Measurements from ENCODE around the gene L1CAM. TPM values are rescaled to one million over a fixed set of nuclear protein-coding genes. Genes with fewer than 3 reads are reported as not detected.

L1CAM gene
- total and polyA plus RNA-seq, 9 of the 15 experiments (the other 6 are each of a cell fraction or from before 2014, with no cell fraction given), result 0.09 to 0.86 (median 0.26) TPM; not detected in 3

GRCh38 chrX:153925739-153926551, 40.0 kb upstream of the L1CAM start, which contains the start of gene ARHGAP4 (continued):
- TF ChIP-seq RAD21 (CRISPR knock-in tag; conservative IDR thresholded peaks at IDR 0.05 in 1 of 2, IDR thresholded peaks at IDR 0.05 in 1 of 2), result no peak
- TF ChIP-seq SETDB1 (IDR thresholded peaks at IDR 0.05; ENCODE audit: low read length), result no peak
- TF ChIP-seq, protein P1, sequence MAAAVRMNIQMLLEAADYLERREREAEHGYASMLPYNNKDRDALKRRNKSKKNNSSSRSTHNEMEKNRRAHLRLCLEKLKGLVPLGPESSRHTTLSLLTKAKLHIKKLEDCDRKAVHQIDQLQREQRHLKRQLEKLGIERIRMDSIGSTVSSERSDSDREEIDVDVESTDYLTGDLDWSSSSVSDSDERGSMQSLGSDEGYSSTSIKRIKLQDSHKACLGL (CRISPR knock-in tag; IDR thresholded peaks at IDR 0.05; ENCODE audit: borderline replicate concordance, poor library complexity, severe bottlenecking), result no peak
- no peak; the same call in none of the 2 replicates for TF ChIP-seq GABPB1 (CRISPR knock-in tag; IDR thresholded peaks at IDR 0.05)
- TF ChIP-seq SMARCC2 (IDR thresholded peaks at IDR 0.05; ENCODE audit: low read depth), result no peak
- no peak for TF ChIP-seq ZNF143 (CRISPR knock-in tag; IDR thresholded peaks at IDR 0.05)
- no peak for TF ChIP-seq TBP (optimal IDR thresholded peaks at IDR 0.05; ENCODE audit: low read depth, low read length)
- TF ChIP-seq HMG20B (CRISPR knock-in tag; IDR thresholded peaks at IDR 0.05), result no peak
- TF ChIP-seq MYNN (IDR thresholded peaks at IDR 0.05), result no peak
- TF ChIP-seq MYNN (CRISPR knock-in tag; IDR thresholded peaks at IDR 0.05), result no peak
- TF ChIP-seq CSDE1 (IDR thresholded peaks at IDR 0.05), result peak in 1 of 2 experiments; percentile 72; a peak in 2 of 4 replicates
- TF ChIP-seq DLX4 (CRISPR knock-in tag; IDR thresholded peaks at IDR 0.05), result no peak
- TF ChIP-seq NCOA2 (IDR thresholded peaks at IDR 0.05; ENCODE audit: partially characterized antibody in 2 of 2), result no peak
- TF ChIP-seq ZNF77 (CRISPR knock-in tag; IDR thresholded peaks at IDR 0.05), result no peak
- TF ChIP-seq TSHZ1 (CRISPR knock-in tag; IDR thresholded peaks at IDR 0.05), result no peak
- TF ChIP-seq, protein P2, sequence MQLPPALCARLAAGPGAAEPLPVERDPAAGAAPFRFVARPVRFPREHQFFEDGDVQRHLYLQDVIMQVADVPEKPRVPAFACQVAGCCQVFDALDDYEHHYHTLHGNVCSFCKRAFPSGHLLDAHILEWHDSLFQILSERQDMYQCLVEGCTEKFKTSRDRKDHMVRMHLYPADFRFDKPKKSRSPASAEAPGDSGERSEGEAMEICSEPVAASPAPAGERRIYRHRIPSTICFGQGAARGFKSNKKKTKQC (CRISPR knock-in tag; IDR thresholded peaks at IDR 0.05), result no peak
- TF ChIP-seq, protein P3, sequence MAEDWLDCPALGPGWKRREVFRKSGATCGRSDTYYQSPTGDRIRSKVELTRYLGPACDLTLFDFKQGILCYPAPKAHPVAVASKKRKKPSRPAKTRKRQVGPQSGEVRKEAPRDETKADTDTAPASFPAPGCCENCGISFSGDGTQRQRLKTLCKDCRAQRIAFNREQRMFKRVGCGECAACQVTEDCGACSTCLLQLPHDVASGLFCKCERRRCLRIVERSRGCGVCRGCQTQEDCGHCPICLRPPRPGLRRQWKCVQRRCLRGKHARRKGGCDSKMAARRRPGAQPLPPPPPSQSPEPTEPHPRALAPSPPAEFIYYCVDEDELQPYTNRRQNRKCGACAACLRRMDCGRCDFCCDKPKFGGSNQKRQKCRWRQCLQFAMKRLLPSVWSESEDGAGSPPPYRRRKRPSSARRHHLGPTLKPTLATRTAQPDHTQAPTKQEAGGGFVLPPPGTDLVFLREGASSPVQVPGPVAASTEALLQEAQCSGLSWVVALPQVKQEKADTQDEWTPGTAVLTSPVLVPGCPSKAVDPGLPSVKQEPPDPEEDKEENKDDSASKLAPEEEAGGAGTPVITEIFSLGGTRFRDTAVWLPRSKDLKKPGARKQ (CRISPR knock-in tag; IDR thresholded peaks at IDR 0.05), result no peak
- peak; percentile 87 for TF ChIP-seq GATAD2B (IDR thresholded peaks at IDR 0.05; ENCODE audit: borderline replicate concordance)
- TF ChIP-seq, protein P4, sequence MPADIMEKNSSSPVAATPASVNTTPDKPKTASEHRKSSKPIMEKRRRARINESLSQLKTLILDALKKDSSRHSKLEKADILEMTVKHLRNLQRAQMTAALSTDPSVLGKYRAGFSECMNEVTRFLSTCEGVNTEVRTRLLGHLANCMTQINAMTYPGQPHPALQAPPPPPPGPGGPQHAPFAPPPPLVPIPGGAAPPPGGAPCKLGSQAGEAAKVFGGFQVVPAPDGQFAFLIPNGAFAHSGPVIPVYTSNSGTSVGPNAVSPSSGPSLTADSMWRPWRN (IDR thresholded peaks at IDR 0.05; ENCODE audit: low read depth), result no peak
- no peak for TF ChIP-seq EWSR1 (IDR thresholded peaks at IDR 0.05; ENCODE audit: borderline replicate concordance, low read depth, partially characterized antibody)
- TF ChIP-seq MBD2 (IDR thresholded peaks at IDR 0.05; ENCODE audit: borderline replicate concordance, low read depth), result peak; percentile 75; the same call in 1 of the 2 replicates

All from K562 (cell line).